IMR-90 (cell line): Measurements from ENCODE around the gene CCNB1. TPM values are rescaled to one million over a fixed set of nuclear protein-coding genes. Genes with fewer than 3 reads are reported as not detected.

Experiments
- ATAC-seq: fragments of 200-7000 bp; cut with Tn5 transposase; 2 replicates; pipeline ENCODE4 v1.9.1; 2020; ENCODE audit warnings: low read depth, mild to moderate bottlenecking, moderate library complexity
- BruUV-seq: library from RNA; stranded (reverse); fragments of 400-500 nt; replicated peaks from 2 replicates; lab custom pipeline; 2021; lab: Mats Ljungman, UMichigan
- CTCF ChIA-PET: fragments of 300-600 bp; formaldehyde crosslinking; extraction: SDS; loops from one replicate; lab custom pipeline; 2021; ENCODE audit warnings: antibody characterized with exemption; lab: Yijun Ruan, JAX
- POLR2A ChIA-PET: fragments of 300-600 bp; sonication (Branson Sonifier 250); formaldehyde crosslinking; loops from one replicate; lab custom pipeline; 2022; ENCODE audit warnings: antibody characterized with exemption; ENCODE audit not compliant: unreplicated experiment; lab: Charles Lee
- DNase-seq: peaks from one replicate; pipeline ENCODE4 v3.0.0; 2013
- H2AFZ ChIP-seq: replicated peaks from 2 replicates; pipeline ENCODE3; 2013; ENCODE audit warnings: low read length, mild to moderate bottlenecking; ENCODE audit not compliant: poor library complexity
- H2AK5ac ChIP-seq: 2 replicates; pipeline ENCODE4 v1.6.1; 2013; ENCODE audit warnings: low read depth, low read length, inconsistent platforms
- H2AK9ac ChIP-seq: replicated peaks from 2 replicates; pipeline ENCODE3; 2013; ENCODE audit warnings: mild to moderate bottlenecking, low read depth, low read length, moderate library complexity; ENCODE audit not compliant: poor library complexity
- H2BK120ac ChIP-seq: 2 replicates; pipeline ENCODE4 v1.6.1; 2013; ENCODE audit warnings: low read depth, low read length, inconsistent platforms
- H2BK15ac ChIP-seq: 3 replicates; pipeline ENCODE4 v1.6.1; 2013; ENCODE audit warnings: low read depth, low read length, inconsistent platforms
- H2BK20ac ChIP-seq: 2 replicates; pipeline ENCODE4 v1.6.1; 2013; ENCODE audit warnings: low read depth, mild to moderate bottlenecking, inconsistent platforms, low read length, moderate library complexity
- H2BK5ac ChIP-seq: 2 replicates; pipeline ENCODE4 v1.6.1; 2013; ENCODE audit warnings: mild to moderate bottlenecking, low read depth, low read length, inconsistent platforms; ENCODE audit not compliant: poor library complexity, severe bottlenecking
- H3K14ac ChIP-seq: replicated peaks from 2 replicates; pipeline ENCODE4 v1.6.1; 2013; ENCODE audit warnings: low read depth, low read length, inconsistent platforms
- H3K18ac ChIP-seq: 2 replicates; pipeline ENCODE4 v1.6.1; 2013; ENCODE audit warnings: low read depth, low read length, control low read depth
- H3K23ac ChIP-seq: 2 replicates; pipeline ENCODE4 v1.6.1; 2013; ENCODE audit warnings: low read depth, low read length, inconsistent platforms
- H3K27ac ChIP-seq: 2 replicates; pipeline ENCODE4 v1.5.1; 2013; ENCODE audit warnings: mild to moderate bottlenecking, control low read depth, low read length; ENCODE audit not compliant: insufficient read depth
- H3K27me3 ChIP-seq: 2 replicates; pipeline ENCODE4 v1.6.1; 2013; ENCODE audit warnings: low read length; ENCODE audit not compliant: control insufficient read depth, insufficient read depth
- H3K36me3 ChIP-seq: 2 replicates; pipeline ENCODE4 v1.6.1; 2013; ENCODE audit warnings: low read length, mixed read lengths; ENCODE audit not compliant: control insufficient read depth, insufficient read depth
- H3K4ac ChIP-seq: 2 replicates; pipeline ENCODE4 v1.6.1; 2013; ENCODE audit warnings: low read depth, low read length, inconsistent platforms
- H3K4me1 ChIP-seq: 2 replicates; pipeline ENCODE4 v1.6.1; 2013; ENCODE audit warnings: low read length, mixed read lengths; ENCODE audit not compliant: control insufficient read depth, insufficient read depth
- H3K4me2 ChIP-seq: 2 replicates; pipeline ENCODE4 v1.6.1; 2013; ENCODE audit warnings: low read depth, mild to moderate bottlenecking, control low read depth, low read length, moderate library complexity
- H3K4me3 ChIP-seq: 2 replicates; pipeline ENCODE4 v1.5.1; 2013; ENCODE audit warnings: low read depth, mild to moderate bottlenecking, control low read depth, low read length, moderate library complexity; ENCODE audit not compliant: insufficient read depth
- H3K56ac ChIP-seq: 2 replicates; pipeline ENCODE4 v1.6.1; 2013; ENCODE audit warnings: low read length, inconsistent platforms; ENCODE audit not compliant: insufficient read depth; ENCODE audit errors: extremely low read depth
- H3K79me1 ChIP-seq, 2 experiments: 2 replicates each; pipeline ENCODE4 v1.6.1; 2013; ENCODE audit warnings: low read length in 2 of 2, inconsistent platforms in 1 of 2, low read depth in 1 of 2
- H3K9ac ChIP-seq: 2 replicates; pipeline ENCODE4 v1.6.1; 2013; ENCODE audit warnings: low read depth, low read length, control low read depth
- H3K9me1 ChIP-seq: 2 replicates; pipeline ENCODE4 v1.6.1; 2013; ENCODE audit warnings: low read length, inconsistent platforms; ENCODE audit not compliant: insufficient read depth
- H3K9me3 ChIP-seq: 2 replicates; pipeline ENCODE4 v1.6.1; 2013; ENCODE audit warnings: low read length; ENCODE audit not compliant: control insufficient read depth, insufficient read depth
- H4K20me1 ChIP-seq: 2 replicates; pipeline ENCODE4 v1.6.1; 2013; ENCODE audit warnings: low read length, inconsistent platforms; ENCODE audit not compliant: insufficient read depth
- H4K5ac ChIP-seq: 2 replicates; pipeline ENCODE4 v1.6.1; 2013; ENCODE audit warnings: mild to moderate bottlenecking, low read depth, low read length, control low read depth
- H4K8ac ChIP-seq, 2 experiments: 2 replicates each; pipeline ENCODE4 v1.6.1; 2013; ENCODE audit warnings: low read depth in 2 of 2, low read length in 2 of 2, control low read depth in 1 of 2, inconsistent platforms in 1 of 2
- H4K91ac ChIP-seq: 2 replicates; pipeline ENCODE4 v1.6.1; 2013; ENCODE audit warnings: low read depth, low read length, inconsistent platforms; ENCODE audit not compliant: insufficient read depth
- BHLHE40 ChIP-seq: fragments of 150-350 bp; IDR thresholded peaks from 2 replicates; pipeline ENCODE4 v1.6.1; 2016; ENCODE audit warnings: mild to moderate bottlenecking, low read depth, low read length
- CEBPB ChIP-seq: IDR thresholded peaks from 2 replicates; pipeline ENCODE4 v1.6.1; 2012; ENCODE audit warnings: low read depth, low read length, improper control_type of control experiment
- CHD1 ChIP-seq: IDR thresholded peaks from 2 replicates; pipeline ENCODE4 v1.6.1; 2012; ENCODE audit warnings: low read depth, low read length, improper control_type of control experiment
- FOS ChIP-seq: fragments of 150-350 bp; IDR thresholded peaks from 2 replicates; pipeline ENCODE4 v1.6.1; 2016; ENCODE audit warnings: low read depth, low read length
- MAFK ChIP-seq: IDR thresholded peaks from 2 replicates; pipeline ENCODE4 v1.6.1; 2012; ENCODE audit warnings: low read depth, low read length, improper control_type of control experiment
- MAZ ChIP-seq: IDR thresholded peaks from 2 replicates; pipeline ENCODE4 v1.6.1; 2012; ENCODE audit warnings: low read depth, mild to moderate bottlenecking, low read length, improper control_type of control experiment, moderate library complexity, borderline replicate concordance
- MXI1 ChIP-seq: IDR thresholded peaks from 2 replicates; pipeline ENCODE4 v1.6.1; 2012; ENCODE audit warnings: low read depth, mild to moderate bottlenecking, low read length, moderate library complexity, borderline replicate concordance
- NFE2L2 ChIP-seq: fragments of 150-350 bp; IDR thresholded peaks from 2 replicates; pipeline ENCODE4 v1.6.1; 2016; ENCODE audit warnings: low read depth, mild to moderate bottlenecking, low read length
- POLR2A ChIP-seq: IDR thresholded peaks from 2 replicates; pipeline ENCODE4 v1.6.1; 2012; ENCODE audit warnings: mild to moderate bottlenecking, low read depth, low read length
- RAD21 ChIP-seq: IDR thresholded peaks from 2 replicates; pipeline ENCODE4 v1.6.1; 2012; ENCODE audit warnings: low read length, improper control_type of control experiment
- RCOR1 ChIP-seq: IDR thresholded peaks from 2 replicates; pipeline ENCODE4 v1.6.1; 2012; ENCODE audit warnings: mild to moderate bottlenecking, low read length, improper control_type of control experiment; ENCODE audit not compliant: insufficient replicate concordance
- RFX5 ChIP-seq: IDR thresholded peaks from 2 replicates; pipeline ENCODE4 v1.8.0; 2012; ENCODE audit warnings: low read depth, mild to moderate bottlenecking, low read length, moderate library complexity
- SMC3 ChIP-seq: fragments of 150-350 bp; IDR thresholded peaks from 2 replicates; pipeline ENCODE4 v1.6.1; 2016; ENCODE audit warnings: low read depth, mild to moderate bottlenecking, antibody characterized with exemption, low read length, moderate library complexity
- WGBS, 2 experiments: methylation state at CpG; one replicate each; pipeline versions ENCODE4 v1.1.5 to v1.1.7; 2013; ENCODE audit warnings: missing lambda C conversion rate in 2 of 2; ENCODE audit not compliant: insufficient read length in 1 of 2; ENCODE audit errors: extremely low coverage in 2 of 2; 5-methylcytosine and 5-hydroxymethylcytosine counted together
- dilution Hi-C: fragments of 300-500 bp; cut with HindIII; formaldehyde crosslinking; loops from one replicate; pipeline ENCODE4 v1.14.3; 2018; ENCODE audit warnings: low sequenced_read_pairs; ENCODE audit not compliant: unreplicated experiment
- in situ Hi-C: fragments of 300-500 bp; cut with MboI; formaldehyde crosslinking; loops from 3 replicates; pipeline ENCODE4 v1.14.3; 2019; ENCODE audit warnings: low sequenced_read_pairs, inconsistent platforms, mixed read lengths
- intact Hi-C: fragments of 100-400 bp; cut with micrococcal nuclease; formaldehyde crosslinking; loops from 2 replicates; pipeline ENCODE4 v1.10.0; 2022
- polyA plus RNA-seq, 3 experiments: library from polyadenylated mRNA; depleted of rRNA; stranded (reverse); fragments of >200 nt; gene quantifications; 2 replicates each; pipeline ENCODE4 v1.2.3, GENCODE V29; 2012; ENCODE audit warnings: low replicate concordance in 1 of 3
- total RNA-seq: library from RNA; depleted of rRNA; stranded (reverse); fragments of >200 nt; gene quantifications from 2 replicates; pipeline ENCODE4 v1.2.3, GENCODE V29; 2012
- TF ChIP-seq, protein P1 (sequence below): conservative IDR thresholded peaks from 2 replicates; pipeline ENCODE4 v1.5.1; 2012; ENCODE audit warnings: mild to moderate bottlenecking, low read depth, low read length, improper control_type of control experiment
- TF ChIP-seq, protein P2 (sequence below): fragments of 150-350 bp; IDR thresholded peaks from 2 replicates; pipeline ENCODE4 v1.6.1; 2017; ENCODE audit warnings: mild to moderate bottlenecking, antibody characterized with exemption, low read length, low read depth
- TF ChIP-seq, protein P3 (sequence below): fragments of 150-350 bp; IDR thresholded peaks from 2 replicates; pipeline ENCODE4 v1.6.1; 2016; ENCODE audit warnings: low read depth, mild to moderate bottlenecking, low read length, moderate library complexity, borderline replicate concordance

Gene CCNB1
- total and polyA plus RNA-seq, 2 of the 4 experiments (the other 2 are of a cell fraction) = 83.3 to 160 TPM

DNA sequence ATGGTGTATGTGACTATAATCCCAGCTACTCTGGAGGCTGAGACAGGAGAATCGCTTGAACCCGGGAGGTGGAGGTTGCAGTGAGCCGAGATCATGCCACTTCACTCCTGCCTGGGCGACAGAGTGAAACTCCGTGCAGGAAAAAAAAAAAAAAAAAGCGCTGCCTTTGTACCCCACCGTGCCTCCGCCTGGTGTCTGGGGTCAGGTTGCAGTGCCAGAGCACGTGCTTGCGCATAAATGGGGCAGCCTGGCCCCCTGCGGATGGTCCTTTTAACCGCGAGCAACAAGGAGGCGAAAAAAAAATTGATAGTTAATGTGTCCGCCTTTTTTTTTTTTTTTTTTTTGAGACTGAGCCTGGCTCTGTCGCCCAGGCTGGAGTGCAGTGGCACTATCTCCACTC, 6.3 kb upstream of the CCNB1 start:
- POLR2A ChIA-PET = no interaction called here
- no TSS peak for BruUV-seq

More for the DNA sequence above, 6.3 kb upstream of the CCNB1 start:
- WGBS, 2 experiments = no CpG with 5 or more reads among the region's 16 CpGs
- no peak overlapping the region for H3K18ac ChIP-seq
- H3K27me3 ChIP-seq = no peaks in the 10 kb centered on the region
- H3K9me3 ChIP-seq = no peaks in the 10 kb centered on the region
- no peak overlapping the region for H2BK5ac ChIP-seq
- H2BK15ac ChIP-seq = no peak overlapping the region
- H3K14ac ChIP-seq = no peak overlapping the region
- no peak overlapping the region for H3K27ac ChIP-seq
- H3K4ac ChIP-seq = no peak overlapping the region
- ATAC-seq (no peak), DNase-seq (no peak)
- no peak overlapping the region for H4K91ac ChIP-seq
- intact Hi-C loops (no loop called here), dilution Hi-C loops (no loop called here), in situ Hi-C loops (no loop called here)
- no peak overlapping the region for H2AK9ac ChIP-seq
- no peak overlapping the region for H2AFZ ChIP-seq
- H3K36me3 ChIP-seq = no peaks in the 10 kb centered on the region
- no peak overlapping the region for H4K8ac ChIP-seq
- TF ChIP-seq POLR2A (no peak), MAZ (no peak), CHD1 (no peak), RCOR1 (no peak), MAFK (no peak), FOS (no peak), RFX5 (no peak), SMC3 (no peak), RAD21 (no peak), MXI1 (no peak), NFE2L2 (no peak), BHLHE40 (no peak), CEBPB (no peak)
- TF ChIP-seq, protein P1, sequence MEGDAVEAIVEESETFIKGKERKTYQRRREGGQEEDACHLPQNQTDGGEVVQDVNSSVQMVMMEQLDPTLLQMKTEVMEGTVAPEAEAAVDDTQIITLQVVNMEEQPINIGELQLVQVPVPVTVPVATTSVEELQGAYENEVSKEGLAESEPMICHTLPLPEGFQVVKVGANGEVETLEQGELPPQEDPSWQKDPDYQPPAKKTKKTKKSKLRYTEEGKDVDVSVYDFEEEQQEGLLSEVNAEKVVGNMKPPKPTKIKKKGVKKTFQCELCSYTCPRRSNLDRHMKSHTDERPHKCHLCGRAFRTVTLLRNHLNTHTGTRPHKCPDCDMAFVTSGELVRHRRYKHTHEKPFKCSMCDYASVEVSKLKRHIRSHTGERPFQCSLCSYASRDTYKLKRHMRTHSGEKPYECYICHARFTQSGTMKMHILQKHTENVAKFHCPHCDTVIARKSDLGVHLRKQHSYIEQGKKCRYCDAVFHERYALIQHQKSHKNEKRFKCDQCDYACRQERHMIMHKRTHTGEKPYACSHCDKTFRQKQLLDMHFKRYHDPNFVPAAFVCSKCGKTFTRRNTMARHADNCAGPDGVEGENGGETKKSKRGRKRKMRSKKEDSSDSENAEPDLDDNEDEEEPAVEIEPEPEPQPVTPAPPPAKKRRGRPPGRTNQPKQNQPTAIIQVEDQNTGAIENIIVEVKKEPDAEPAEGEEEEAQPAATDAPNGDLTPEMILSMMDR = no peak
- TF ChIP-seq, protein P2, sequence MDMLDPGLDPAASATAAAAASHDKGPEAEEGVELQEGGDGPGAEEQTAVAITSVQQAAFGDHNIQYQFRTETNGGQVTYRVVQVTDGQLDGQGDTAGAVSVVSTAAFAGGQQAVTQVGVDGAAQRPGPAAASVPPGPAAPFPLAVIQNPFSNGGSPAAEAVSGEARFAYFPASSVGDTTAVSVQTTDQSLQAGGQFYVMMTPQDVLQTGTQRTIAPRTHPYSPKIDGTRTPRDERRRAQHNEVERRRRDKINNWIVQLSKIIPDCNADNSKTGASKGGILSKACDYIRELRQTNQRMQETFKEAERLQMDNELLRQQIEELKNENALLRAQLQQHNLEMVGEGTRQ = no peak
- TF ChIP-seq, protein P3, sequence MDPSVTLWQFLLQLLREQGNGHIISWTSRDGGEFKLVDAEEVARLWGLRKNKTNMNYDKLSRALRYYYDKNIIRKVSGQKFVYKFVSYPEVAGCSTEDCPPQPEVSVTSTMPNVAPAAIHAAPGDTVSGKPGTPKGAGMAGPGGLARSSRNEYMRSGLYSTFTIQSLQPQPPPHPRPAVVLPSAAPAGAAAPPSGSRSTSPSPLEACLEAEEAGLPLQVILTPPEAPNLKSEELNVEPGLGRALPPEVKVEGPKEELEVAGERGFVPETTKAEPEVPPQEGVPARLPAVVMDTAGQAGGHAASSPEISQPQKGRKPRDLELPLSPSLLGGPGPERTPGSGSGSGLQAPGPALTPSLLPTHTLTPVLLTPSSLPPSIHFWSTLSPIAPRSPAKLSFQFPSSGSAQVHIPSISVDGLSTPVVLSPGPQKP = no peak
- H3K4me2 ChIP-seq = no peak overlapping the region
- no peak overlapping the region for H3K23ac ChIP-seq
- no peaks in the 10 kb centered on the region for H3K9me1 ChIP-seq
- H2AK5ac ChIP-seq = no peak overlapping the region
- no peaks in the 10 kb centered on the region for H4K20me1 ChIP-seq
- no peak overlapping the region for H3K4me3 ChIP-seq
- CTCF ChIA-PET = interaction anchor here (0.7 kb wide), 1 partner anchor 20 kb away, joined by 7 read pairs; no protein-coding TSS in a partner anchor
- H3K9ac ChIP-seq = no peak overlapping the region
- H3K79me1 ChIP-seq = no peaks in the 10 kb centered on the region
- no peak overlapping the region for H2BK20ac ChIP-seq
- H3K4me1 ChIP-seq = no peaks in the 10 kb centered on the region
- no peak overlapping the region for H4K5ac ChIP-seq
- H3K56ac ChIP-seq = no peak overlapping the region
- no peak overlapping the region for H2BK120ac ChIP-seq
